Epidermal melanocyte (primary cell): ENCODE results near the gene MGMT.

ENCODE experiments used
- DNase-seq: peaks from one replicate; pipeline ENCODE4 v3.0.0; 2011; ENCODE audit warnings: low spot score; ENCODE audit not compliant: insufficient read length

The MGMT gene

DNA sequence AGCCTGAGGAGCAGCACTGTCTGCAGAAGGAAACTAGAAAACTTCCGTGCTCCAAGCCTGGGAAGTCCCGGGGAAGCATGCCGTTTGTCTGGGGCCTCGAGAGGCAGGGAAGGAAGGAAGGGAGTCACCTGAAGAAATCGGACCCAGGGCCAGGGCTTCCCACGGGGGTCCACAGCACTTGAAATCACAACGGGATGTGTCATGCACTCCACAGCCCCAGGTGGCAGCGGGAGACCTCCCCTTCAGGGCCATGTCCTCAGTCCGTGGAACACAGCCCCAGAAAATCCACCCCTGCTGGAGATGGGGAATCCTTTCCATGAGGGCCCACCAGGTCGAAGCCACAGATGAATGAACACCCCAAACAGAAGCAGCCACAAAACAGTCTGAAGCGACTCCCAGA lies 239.5 kb downstream of the MGMT start:
- no peak for DNase-seq

DNA sequence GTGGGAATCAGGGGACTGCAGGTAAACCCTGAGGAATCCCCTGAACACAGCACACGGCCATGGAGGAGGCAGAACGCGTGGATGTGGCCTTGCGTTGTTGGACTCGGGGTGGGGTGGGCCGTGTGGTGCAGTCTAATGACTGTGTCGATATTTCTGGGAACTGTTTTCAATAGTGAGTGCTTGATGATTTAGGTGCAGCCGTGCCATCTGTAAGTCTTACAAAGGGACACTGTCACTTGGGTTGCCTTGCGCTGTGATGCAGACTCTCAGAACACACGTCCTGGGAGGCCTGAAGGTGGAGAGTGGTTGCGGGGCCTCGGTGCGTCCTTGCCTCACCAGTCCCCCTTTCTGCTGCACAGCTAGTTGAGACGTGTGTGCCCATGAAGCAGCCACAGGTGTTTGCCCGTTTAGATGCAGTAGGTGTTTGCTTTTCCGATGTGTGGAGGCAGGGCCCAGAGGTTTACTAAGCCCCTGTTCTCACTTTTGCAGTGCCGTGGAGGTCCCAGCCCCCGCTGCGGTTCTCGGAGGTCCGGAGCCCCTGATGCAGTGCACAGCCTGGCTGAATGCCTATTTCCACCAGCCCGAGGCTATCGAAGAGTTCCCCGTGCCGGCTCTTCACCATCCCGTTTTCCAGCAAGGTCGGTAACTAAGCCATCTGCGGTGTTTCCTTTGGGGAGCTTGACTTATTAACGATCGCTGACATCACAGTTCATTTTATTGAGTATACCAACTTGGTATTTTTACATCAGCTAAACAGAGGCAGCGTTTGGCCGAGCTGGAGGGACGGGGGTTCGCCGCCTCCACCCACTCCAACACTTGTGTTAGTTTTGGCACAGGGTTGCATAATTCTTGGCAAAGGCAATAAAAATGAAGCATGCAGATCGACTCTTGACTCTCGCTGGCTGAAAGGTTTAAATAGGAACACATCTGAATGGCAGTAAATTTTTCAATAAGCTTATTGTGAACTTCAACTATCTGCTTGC lies 240.7 kb downstream of the MGMT start:
- no peak for DNase-seq

DNA sequence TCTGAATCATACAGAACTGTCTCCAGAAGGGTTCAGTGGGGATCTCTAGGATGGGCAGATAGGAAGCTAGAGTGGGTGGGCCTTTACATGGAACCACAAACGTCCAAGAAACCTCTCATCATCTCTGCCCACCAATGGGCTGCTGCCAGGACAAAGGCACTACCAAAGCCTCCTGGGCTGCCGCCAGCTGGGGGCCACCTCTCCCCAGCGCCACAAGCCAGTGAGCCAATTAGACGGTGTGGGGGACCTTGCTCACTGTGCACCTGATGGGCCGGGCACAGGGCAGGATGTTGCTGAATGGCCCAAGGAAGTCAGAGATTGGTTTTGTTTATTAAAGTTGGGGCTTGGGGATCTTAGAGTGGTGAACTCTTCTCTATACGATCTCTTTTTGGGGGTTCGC lies 242.1 kb downstream of the MGMT start:
- DNase-seq: no peak

DNA sequence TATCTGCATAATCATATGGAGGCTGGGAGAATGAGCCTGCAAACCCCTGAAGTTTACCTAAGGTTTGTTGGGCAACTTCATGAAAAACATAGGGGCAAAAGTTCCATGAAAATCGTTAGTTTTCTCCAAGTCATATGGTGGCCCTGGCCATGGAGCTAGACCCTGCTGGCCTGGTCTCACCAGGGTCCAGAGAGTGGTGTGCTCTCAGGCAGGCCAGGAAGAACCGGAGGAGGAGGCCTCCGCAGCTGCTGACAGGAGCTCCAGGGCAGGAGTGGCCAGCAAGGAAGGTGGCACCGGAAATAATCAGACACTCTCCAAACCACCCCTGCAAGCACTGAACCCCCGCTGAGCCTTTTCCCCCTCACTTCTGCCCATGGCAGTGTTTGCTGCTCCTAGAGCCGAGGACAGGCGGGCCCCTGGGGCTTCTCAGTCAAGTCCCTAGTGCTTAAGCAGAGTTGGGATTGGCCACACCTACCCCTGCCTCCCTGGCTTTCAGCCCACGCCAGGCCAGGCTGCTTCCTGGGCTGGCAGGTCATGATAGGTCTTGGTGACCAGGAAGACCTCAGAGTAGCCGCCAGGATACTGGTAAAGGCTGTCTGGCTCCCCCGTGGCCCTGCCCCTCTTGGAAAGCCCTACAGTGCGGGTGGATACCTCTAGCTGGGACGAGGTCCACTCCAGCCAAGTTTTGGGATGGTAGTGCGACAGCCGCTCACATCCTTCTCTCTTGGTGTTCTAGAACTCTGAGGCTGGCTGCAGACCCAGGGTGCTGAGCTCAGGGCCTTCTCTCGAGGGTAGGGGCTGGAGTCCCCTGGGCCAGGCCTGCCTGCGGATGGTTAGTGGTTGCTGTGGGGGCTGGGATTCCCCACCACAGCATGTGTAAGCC lies 242.8 kb downstream of the MGMT start:
- DNase-seq: no peak

DNA sequence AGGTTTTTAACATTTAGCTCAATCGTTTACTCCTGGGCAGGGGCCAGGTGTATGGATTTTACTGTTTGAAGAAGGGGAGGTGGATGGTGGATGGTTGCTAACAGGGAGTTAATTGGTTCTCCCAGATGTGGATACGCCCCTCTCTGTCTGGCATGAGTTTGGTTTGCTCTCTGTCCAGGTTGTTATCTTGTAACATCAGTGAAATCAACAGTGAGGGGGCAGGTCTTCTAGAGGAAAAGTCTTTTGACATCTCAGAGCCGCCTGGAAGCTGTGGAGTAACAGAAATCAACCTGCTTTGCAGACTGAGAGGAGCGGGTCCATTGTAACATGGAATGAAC lies 243.4 kb downstream of the MGMT start:
- DNase-seq: no peak

DNA sequence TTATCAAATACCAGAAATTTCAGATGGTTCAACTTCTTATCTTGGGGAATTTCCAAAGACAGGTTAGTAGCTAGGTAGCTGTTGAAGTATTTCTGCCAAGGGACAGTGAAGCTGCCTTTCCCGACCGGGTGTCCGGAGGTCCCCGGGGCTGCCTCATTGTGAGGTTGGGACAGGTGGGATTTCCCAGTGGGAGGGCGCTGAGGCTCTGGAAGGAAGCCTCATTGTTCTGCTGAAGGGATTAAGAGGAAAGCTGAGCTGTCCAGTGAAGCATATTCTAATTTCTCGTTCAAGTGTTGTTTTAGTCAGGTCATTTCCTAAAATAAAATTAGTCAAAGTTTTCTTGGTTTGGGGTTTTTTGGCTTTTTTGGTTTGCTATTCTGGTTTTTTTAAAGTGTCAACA lies 244.2 kb downstream of the MGMT start:
- no peak for DNase-seq

DNA sequence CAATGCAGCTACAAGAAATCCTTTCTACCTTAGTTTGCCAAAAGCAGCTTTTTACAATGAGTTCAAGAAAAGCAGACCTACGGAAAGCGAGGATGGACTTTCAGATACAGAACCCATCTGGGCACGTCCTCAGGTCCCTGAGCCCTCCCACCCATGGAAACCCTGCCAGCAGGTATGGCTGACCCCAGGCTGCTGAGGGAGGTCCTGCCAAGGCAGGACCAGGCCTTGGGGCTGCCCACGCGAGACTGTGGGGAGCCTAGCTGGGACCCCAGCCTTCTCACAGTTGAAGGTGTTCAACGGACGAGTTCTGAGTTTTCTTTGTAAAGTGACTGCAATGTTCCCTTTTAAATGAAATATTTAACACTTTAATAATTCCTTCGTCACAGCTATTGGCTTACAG lies 245.0 kb downstream of the MGMT start:
- DNase-seq: no peak

DNA sequence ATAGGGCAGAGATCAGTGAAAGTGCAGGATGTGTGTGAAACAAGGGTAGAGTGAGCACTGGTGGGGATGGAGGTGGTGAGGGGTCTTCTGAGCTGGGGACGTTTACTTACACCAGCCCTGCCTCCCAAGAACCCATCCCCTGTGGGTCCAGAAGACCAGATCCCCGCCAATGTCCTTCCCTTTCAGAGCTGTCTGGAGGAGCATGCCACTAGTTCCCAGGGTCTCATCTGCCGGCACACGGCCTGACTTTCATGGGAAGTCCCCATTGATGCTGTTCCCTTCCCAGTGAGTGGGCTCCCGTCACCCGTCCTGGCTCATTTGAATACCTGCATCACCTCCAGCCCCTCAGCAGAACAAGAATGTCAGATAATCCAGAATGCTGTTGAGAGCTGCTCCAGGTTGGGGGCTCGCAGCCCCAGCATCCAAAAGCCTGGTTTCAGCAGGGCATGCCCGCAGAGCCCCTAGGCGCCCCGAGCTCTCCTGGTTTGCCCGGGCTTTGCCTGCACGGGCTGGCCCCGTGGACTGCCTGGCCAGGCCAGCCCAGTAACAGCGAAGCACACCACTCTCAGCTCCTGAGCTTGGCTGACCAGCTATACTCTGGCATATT lies 246.7 kb downstream of the MGMT start:
- no peak for DNase-seq

DNA sequence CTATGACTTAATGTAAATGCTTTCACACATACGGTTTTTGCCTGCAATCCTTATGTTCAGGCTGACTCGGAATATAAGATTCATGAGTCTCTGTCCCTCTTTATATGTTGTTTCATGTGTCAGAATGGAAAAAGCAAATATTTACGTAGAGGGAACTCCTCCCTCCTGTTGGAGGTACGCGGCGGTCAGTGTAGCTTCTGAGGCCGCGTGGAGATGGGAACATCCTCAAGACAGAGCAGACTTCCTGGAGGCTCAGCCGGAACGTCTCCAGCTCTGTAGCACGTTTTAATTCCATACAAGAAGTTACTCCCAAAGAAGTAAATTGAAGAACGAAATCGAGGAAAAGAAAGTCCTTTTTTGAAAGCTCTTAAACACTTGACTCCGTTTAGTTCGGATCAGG lies 248.8 kb downstream of the MGMT start:
- no peak for DNase-seq

DNA sequence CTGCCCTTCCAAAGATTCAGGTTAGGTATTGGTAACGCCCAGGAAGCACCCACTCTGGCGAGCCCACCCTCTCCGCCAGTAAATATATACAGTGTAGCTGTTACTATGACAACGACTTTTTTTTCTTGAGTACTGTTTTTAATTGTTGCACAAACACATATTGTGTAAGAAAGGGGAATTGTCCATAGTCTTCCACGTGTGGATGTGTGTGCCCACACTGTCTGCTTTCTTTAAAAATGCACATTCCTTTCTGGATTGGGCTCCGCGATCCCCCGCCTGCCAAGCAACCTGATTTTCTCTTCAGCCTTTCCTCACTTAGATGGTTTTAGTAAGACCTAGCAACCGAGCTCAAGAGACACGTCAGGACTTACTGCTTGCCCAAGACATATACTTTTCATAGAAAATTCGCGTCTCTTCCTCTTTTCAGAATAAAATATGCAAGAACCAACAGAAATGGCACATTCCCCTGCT lies 249.2 kb downstream of the MGMT start:
- no peak for DNase-seq

DNA sequence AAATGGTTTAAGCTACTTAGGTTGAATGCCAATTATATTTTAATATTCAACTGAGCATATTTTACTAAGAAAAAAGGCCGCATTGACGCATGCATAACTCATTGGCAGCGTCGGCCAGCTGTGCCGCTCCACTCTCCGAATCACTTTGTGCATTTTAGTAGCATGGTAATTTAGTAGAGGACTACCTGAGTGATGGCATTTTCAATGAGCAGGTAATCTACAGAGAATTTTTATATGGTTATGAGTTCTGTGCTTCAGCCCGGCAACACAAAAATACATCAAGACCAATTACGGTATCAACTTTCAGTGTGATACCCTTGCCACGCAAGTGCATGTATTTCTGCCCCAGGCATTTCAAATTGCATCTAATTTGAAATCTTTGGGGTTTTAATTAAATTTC lies 249.8 kb downstream of the MGMT start:
- DNase-seq: no peak

DNA sequence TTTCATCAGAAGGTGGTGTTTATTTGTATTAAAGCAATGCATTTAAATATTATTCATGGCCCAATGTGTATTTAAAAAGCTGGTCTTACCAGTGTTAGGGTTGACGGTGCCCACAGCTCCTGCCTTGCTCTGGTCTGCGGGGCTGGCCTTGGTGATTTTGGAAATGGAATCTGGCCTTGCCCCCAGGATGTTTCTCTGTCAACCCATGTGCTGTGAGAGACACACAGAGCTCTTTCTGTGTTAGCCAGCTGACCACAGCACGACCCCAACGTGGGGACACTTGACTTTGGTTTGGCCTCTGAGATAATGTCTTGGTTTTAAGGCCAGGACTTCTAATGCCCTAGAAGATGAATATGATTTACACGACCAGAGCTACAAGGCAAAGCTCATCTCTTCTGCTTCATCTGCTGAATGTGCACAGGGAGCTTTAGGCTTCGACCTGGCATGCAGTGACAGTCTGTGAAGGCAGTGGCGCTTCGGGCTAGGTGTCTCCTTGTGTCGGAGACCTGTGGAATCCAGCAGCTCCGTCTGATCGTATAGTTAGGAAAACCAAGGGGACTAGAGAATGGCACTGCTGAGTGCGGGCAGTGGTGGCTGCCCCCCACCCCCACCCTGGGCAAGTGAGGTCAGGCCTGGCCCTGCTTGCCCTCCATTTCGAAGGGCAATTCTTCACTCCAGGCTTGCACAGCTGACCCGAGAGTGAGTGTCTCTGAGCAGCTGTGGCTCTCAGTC lies 250.9 kb downstream of the MGMT start:
- DNase-seq: no peak

DNA sequence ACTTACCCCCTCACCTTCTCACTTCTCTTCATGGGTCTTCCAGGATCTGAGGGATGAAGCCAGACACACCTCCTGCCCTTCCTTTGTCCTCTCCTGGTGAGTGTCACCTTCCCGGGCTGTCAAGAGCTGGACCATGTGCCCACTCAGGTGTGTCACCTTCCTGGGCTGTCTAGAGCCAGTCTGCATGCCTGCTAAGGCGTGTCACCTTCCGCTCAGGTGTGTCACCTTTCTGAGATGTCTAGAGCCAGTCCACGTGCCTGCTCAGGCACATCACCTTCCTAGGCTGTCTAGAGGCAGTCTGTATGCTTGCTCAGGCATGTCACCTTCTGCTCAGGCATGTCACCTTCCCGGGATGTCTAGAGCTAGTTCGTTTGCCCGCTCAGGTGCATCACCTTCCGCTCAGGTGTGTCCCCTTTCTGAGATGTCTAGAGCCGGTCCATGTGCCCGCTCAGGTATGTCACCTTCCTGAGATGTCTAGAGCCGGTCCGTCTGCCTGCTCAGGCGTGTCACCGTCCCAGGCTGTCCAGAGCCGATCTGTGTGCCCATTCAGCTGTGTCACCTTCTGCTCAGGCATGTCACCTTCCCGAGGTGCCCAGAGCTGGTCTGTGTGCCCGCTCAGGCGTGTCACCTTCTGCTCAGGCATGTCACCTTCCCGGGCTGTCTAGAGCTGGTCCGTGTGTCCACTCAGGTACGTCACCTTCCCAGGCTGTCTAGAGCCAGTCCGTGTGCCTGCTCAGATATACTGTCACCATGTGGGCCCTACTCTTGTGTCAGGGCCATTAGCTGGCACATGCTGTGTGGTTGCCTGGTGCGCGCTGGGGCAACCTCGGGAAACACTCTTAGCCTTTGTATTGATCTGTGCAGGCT lies 251.7 kb downstream of the MGMT start:
- DNase-seq: no peak

DNA sequence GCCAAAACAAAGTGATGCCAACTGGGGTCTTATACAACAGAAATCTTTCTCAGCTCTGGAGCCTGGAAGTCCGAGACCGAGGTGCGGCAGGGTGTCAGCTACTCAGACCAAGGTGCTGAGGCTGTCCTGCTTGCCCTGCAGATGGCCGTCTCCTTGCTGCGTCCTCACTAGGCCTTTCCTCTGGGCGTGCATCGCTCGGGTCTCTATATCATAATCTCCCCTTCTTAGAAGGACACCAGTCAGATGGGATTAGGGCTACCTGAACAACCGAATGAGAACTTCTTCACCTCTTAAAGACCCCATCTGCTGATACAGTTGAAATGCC lies 252.3 kb downstream of the MGMT start:
- DNase-seq: no peak

DNA sequence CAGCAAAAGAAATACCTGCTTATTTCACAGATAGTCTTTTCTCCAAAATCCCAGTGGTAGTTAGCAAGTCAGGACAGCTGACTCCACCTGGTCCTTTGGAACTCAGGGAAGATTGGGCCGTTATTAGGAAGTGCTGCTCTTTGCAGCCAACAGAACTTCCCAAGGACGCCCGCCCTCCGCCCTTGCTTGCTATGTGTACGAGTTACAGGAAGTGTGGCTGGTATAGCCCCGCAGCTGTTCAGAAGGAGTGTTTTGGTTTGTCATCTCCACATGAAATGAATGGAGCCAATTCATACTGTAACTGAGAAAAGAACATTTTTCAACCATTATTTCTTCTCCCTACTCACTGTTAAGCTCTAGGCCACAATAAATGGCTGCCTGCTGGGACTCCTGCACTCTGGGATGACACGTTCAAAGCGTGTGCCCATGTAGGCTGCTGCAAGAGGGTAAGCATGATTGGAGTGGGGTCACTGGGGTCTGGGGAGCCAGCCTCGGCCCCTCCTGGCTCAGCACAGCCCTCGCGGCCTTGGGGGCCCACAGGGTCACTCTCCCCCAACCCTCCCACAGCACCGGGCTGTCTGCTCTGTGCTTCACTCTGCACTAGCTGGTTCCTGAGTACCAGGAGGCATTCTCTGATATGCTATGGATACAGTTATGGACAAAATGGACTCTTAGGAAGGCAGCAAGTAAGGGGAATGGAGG lies 253.0 kb downstream of the MGMT start:
- peak; percentile 21 for DNase-seq

DNA sequence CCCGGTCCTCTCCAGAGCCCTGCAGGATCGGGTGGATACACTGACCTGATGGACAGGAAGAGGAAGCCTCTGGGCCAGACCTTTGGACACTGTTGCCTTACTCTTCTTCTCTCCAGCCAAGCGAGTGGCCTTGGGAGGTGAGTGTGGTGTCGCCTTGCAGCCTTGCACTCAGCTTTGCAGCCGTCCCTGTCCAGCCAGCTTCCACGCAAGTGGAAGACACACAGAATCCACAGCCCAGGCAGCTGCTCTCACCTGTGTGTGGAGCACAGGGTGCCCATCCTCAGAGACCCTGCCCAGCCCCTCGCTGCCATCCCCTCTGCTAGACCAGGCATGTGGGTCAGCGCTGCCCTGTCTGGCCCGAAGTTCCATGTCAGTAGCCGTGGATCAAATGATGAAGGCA lies 258.0 kb downstream of the MGMT start:
- DNase-seq: no peak

DNA sequence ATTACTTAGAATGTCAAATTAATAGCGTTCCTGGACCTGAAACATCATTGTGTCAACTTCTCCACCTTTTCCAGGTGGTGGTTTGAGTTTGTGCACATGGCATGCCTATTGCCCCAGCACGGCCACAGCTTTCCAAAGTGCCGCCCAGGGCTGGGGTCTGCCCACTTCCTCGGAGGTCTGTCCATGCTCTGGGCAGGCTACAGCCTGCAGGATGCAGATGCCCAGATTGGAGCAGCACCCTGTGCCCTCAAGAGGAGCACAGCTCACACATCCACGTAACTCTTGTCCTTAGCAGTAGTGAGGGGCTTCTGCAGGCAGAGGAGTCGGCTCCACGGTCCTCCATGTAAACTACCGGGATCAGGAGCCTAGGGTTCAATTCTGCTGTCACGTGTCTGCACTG lies 258.4 kb downstream of the MGMT start:
- no peak for DNase-seq

DNA sequence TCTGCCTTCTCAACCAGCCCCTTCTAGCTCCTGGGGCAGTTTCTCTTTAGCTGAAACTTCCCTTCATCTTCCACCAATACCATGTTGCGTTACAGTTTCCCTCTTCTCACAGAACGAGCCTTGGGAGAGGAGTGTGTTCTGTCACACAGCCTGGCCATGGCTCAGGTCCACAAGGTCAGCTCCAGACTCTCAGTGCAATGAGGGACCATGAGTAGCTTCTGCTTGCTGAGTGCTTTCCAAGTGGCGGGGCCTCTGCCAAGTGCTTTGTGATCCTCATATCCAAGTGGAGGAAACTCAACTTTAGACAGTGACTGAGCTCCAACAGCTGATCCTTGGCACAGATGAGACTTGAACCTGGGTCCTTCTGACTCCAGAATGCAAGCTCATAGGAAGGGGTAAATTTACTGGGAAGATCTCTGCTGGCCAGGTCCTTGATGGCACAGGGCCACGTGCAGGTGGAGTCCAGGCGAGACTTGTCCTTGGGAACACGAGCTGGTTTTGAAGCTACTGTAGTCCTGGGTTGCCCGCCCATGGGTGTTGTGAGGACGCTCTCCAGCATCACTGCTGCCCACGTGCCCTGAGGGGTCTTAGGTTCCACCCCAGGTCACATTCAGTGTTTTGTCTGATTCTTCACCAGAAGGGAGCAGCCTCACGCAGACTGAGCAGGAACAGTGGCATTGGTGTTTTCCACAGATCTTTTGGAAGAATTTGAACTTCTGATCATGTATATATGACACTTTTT lies 259.0 kb downstream of the MGMT start:
- DNase-seq: no peak

DNA sequence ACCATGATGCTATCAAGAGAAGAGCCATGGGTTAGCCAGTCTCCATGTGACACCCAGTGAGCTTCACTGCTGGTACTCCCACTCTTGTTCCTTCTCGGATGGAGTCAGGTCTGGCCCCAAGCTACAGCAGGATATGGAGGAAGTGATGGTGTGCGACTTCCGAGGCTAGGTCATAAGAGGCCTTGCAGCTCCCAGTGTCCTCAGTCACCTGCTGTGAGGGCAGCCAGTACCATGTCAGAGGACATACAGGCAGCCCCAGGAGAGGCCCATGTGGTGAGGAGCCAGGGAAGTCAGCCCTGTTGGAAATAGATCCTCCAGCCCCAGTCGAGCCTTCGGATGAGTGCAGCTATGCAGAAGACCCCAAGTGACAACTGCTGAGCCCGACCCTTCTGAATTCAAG lies 260.0 kb downstream of the MGMT start:
- no peak for DNase-seq
